Coronary artery (tissue), 2 donors: ENCODE measurements around the gene DIAPH2.

ENCODE experiments used
- DNase-seq: peaks from one replicate; pipeline ENCODE4 v3.0.0-alpha.2; 2017; ENCODE audit warnings: low spot score
- H3K27ac ChIP-seq, 2 donors: fragments of 200-600 bp; sonication (generic); one replicate each; pipeline ENCODE4 v1.5.1; 2016 to 2019
- H3K4me3 ChIP-seq: fragments of 200-600 bp; sonication (generic); 2 replicates; pipeline ENCODE4 v1.5.1; 2016; ENCODE audit warnings: mild to moderate bottlenecking, moderate library complexity
- TF ChIP-seq, protein P1 (sequence below): fragments of 200-600 bp; sonication (generic); IDR thresholded peaks from one replicate; pipeline ENCODE4 v1.5.1; 2019; ENCODE audit warnings: antibody characterized with exemption

DIAPH2 gene

GRCh38 chrX:96909291-96909690, 224.6 kb downstream of the DIAPH2 start:
- Histone ChIP-seq H3K4me3 (no peak overlapping the region), H3K27ac (no peak overlapping the region)
- DNase-seq: no peak
- TF ChIP-seq, protein P1, sequence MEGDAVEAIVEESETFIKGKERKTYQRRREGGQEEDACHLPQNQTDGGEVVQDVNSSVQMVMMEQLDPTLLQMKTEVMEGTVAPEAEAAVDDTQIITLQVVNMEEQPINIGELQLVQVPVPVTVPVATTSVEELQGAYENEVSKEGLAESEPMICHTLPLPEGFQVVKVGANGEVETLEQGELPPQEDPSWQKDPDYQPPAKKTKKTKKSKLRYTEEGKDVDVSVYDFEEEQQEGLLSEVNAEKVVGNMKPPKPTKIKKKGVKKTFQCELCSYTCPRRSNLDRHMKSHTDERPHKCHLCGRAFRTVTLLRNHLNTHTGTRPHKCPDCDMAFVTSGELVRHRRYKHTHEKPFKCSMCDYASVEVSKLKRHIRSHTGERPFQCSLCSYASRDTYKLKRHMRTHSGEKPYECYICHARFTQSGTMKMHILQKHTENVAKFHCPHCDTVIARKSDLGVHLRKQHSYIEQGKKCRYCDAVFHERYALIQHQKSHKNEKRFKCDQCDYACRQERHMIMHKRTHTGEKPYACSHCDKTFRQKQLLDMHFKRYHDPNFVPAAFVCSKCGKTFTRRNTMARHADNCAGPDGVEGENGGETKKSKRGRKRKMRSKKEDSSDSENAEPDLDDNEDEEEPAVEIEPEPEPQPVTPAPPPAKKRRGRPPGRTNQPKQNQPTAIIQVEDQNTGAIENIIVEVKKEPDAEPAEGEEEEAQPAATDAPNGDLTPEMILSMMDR: no peak

- no peak for DNase-seq
- Histone ChIP-seq H3K4me3 (no peak overlapping the region), H3K27ac (no peak overlapping the region)
- TF ChIP-seq, protein P1: no peak
These were observed 234.2 kb downstream of the DIAPH2 start for GRCh38 chrX:96918864-96919263.

DNA sequence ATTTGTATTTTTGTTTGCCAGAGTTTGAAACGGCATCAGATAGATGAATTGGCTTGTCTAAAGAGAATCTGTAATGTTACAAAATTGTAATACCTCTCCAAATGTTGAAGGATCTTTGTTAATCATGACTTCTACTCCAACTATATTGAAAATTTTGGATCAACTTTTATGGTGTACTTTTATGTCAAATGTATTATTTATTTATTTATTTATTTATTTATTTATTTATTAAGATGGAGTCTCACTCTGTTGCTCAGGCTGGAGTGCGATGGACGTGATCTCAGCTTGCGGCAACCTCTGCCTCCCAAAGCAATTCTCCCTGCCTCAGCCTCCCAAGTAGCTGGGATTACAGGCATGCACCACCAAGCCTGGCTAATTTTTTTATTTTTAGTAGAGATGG, 235.0 kb downstream of the DIAPH2 start:
- Histone ChIP-seq H3K27ac (no peak overlapping the region), H3K4me3 (no peak overlapping the region)
- no peak for DNase-seq
- TF ChIP-seq, protein P1: no peak

GRCh38 chrX:96924581-96924980, 239.9 kb downstream of the DIAPH2 start:
- no peak overlapping the region for H3K4me3 ChIP-seq
- DNase-seq: no peak
- H3K27ac ChIP-seq: no peak overlapping the region
- TF ChIP-seq, protein P1: no peak

GRCh38 chrX:96929036-96929435, 244.4 kb downstream of the DIAPH2 start:
- no peak for DNase-seq
- TF ChIP-seq, protein P1: no peak
- Histone ChIP-seq H3K4me3 (no peak overlapping the region), H3K27ac (no peak overlapping the region)

GRCh38 chrX:96957718-96958117, 273.1 kb downstream of the DIAPH2 start:
- Histone ChIP-seq H3K4me3 (no peak overlapping the region), H3K27ac (no peak overlapping the region)
- DNase-seq: no peak
- TF ChIP-seq, protein P1: no peak

DNA sequence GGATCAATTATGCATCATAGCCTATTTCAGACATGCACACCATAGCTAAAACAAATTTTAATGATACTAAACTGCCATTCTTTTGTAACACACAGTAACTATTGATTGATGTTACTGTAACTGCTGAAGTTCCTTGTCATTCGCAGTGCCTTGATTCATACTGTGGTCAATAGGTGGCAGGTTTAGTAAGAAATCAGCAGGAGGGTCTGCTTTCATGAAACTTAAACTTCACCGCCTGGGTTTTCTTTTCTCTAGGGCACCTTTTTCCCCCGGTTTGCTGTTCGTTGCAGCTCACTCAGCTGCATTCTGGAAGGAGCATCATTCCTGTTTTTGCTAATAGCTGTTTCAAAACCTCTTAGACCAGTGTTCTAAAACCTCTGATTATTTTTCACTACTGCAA, 287.2 kb downstream of the DIAPH2 start:
- TF ChIP-seq, protein P1: no peak
- no peak overlapping the region for H3K27ac ChIP-seq
- DNase-seq: no peak
- H3K4me3 ChIP-seq: no peak overlapping the region
